AG04449 (cell line): ENCODE data around the gene ITGB7.

Experiments used
- CTCF ChIA-PET: fragments of 350-600 bp; formaldehyde crosslinking; extraction: SDS; loops from one replicate; lab custom pipeline; 2021; ENCODE audit warnings: antibody characterized with exemption; lab: Yijun Ruan, JAX
- POLR2A ChIA-PET: fragments of 400-600, 350-600 bp; formaldehyde crosslinking; extraction: SDS; loops from one replicate; lab custom pipeline; 2020; ENCODE audit warnings: antibody characterized with exemption, inconsistent platforms; lab: Yijun Ruan, JAX
- DNase-seq: peaks from one replicate; pipeline ENCODE4 v3.0.0-alpha.2; 2010; ENCODE audit warnings: low read depth, low spot score
- H3K4me3 ChIP-seq: 2 replicates; pipeline ENCODE4 v1.5.1; 2011; ENCODE audit warnings: low read depth, mild to moderate bottlenecking, control low read depth, low read length
- CTCF ChIP-seq: IDR thresholded peaks from one replicate; pipeline ENCODE4 v1.5.1; 2011; ENCODE audit warnings: mild to moderate bottlenecking, moderate library complexity, low read length, control low read depth, inconsistent platforms; ENCODE audit not compliant: insufficient read depth; ENCODE audit errors: missing control alignments

ITGB7 gene

GRCh38 chr12:53200107-53200457 is 7.0 kb downstream of the ITGB7 start:
- H3K4me3 ChIP-seq = no peak overlapping the region
- POLR2A ChIA-PET = no interaction called here
- CTCF ChIA-PET = interaction anchor here (1.1 to 24.6 kb wide), 7 partner anchors 11 to 135 kb away, joined by 3 to 659 read pairs (median 75); partner anchors contain the start of genes AAAS, CSAD, MYG1 and PFDN5
- no peak for TF ChIP-seq CTCF
- DNase-seq = no peak

- POLR2A ChIA-PET = no interaction called here
- no peak overlapping the region for H3K4me3 ChIP-seq
- no peak for TF ChIP-seq CTCF
- DNase-seq = no peak
- CTCF ChIA-PET = interaction anchor here (1.1 to 24.6 kb wide), 9 partner anchors 11 to 135 kb away, joined by 3 to 659 read pairs (median 75); partner anchors contain the start of genes AAAS, CSAD, ITGB7 and MYG1
Measured at GRCh38 chr12:53199700-53200099, 7.4 kb downstream of the ITGB7 start.

GRCh38 chr12:53198486-53199110 is 8.5 kb downstream of the ITGB7 start:
- no peak for DNase-seq
- TF ChIP-seq CTCF = no peak
- ChIA-PET CTCF (interaction anchor here (1.2 to 24.6 kb wide), 17 partner anchors 10 to 161 kb away, joined by 3 to 659 read pairs (median 10); partner anchors contain the start of genes AAAS, CSAD, ITGB7 and MYG1), POLR2A (interaction anchor here (0.6 kb wide), 1 partner anchor 979 kb away, joined by 3 read pairs; no protein-coding TSS in a partner anchor)
- no peak overlapping the region for H3K4me3 ChIP-seq

GRCh38 chr12:53197011-53197640 is 9.9 kb downstream of the ITGB7 start:
- TF ChIP-seq CTCF = no peak
- ChIA-PET POLR2A (interaction anchor here (0.6 to 1.8 kb wide), 4 partner anchors 10 to 133 kb away, joined by 3 to 7 read pairs (median 4); partner anchors contain the start of genes CSAD and ZNF740), CTCF (interaction anchor here (0.8 to 24.6 kb wide), 24 partner anchors 8 to 159 kb away, joined by 3 to 659 read pairs (median 6); partner anchors contain the start of genes AAAS, CSAD, ESPL1 and ITGB7)
- no peak overlapping the region for H3K4me3 ChIP-seq
- no peak for DNase-seq

GRCh38 chr12:53196486-53196885 is 10.6 kb downstream of the ITGB7 start:
- no peak for DNase-seq
- CTCF ChIA-PET = interaction anchor here (0.7 to 5.7 kb wide), 16 partner anchors 8 to 158 kb away, joined by 3 to 94 read pairs (median 16); partner anchors contain the start of genes AAAS, CSAD, ITGB7 and SOAT2
- POLR2A ChIA-PET = interaction anchor here (1.8 kb wide), 1 partner anchor 130 kb away, joined by 7 read pairs; no protein-coding TSS in a partner anchor
- TF ChIP-seq CTCF = no peak
- H3K4me3 ChIP-seq = no peak overlapping the region
